Neural progenitor cell (in vitro differentiated cells): Measurements from ENCODE around the gene OTUD7B. TPM values are rescaled to one million over a fixed set of nuclear protein-coding genes. Genes with fewer than 3 reads are reported as not detected.
"Not testable (repeated sequence)": the region's sequence is repeated elsewhere in the genome, so short reads cannot be mapped to it uniquely, and the experiment has no call there.

Experiments
- DNase-seq: peaks from one replicate; pipeline ENCODE4 v3.0.0-alpha.2; 2016; ENCODE audit warnings: low spot score
- H2AFZ ChIP-seq: fragments of 200-600 bp; sonication (generic); replicated peaks from 2 replicates; pipeline ENCODE4 v1.6.1; 2016; ENCODE audit warnings: antibody characterized with exemption
- H3F3A ChIP-seq: fragments of 200-600 bp; sonication (generic); 2 replicates; pipeline ENCODE4 v1.6.1; 2016; ENCODE audit warnings: antibody characterized with exemption, low read depth
- H3K27ac ChIP-seq: fragments of 200-600 bp; sonication (generic); 2 replicates; pipeline ENCODE4 v1.5.1; 2016; ENCODE audit warnings: mild to moderate bottlenecking
- H3K27me3 ChIP-seq: fragments of 200-600 bp; sonication (generic); 2 replicates; pipeline ENCODE4 v1.6.1; 2016; ENCODE audit warnings: mild to moderate bottlenecking, moderate library complexity
- H3K36me3 ChIP-seq: fragments of 200-600 bp; sonication (generic); 2 replicates; pipeline ENCODE4 v1.5.1; 2016
- H3K4me1 ChIP-seq: fragments of 200-600 bp; sonication (generic); 2 replicates; pipeline ENCODE4 v1.6.1; 2016; ENCODE audit warnings: mixed run types
- H3K4me2 ChIP-seq: fragments of 200-600 bp; sonication (generic); 2 replicates; pipeline ENCODE4 v1.6.1; 2016
- H3K4me3 ChIP-seq: fragments of 200-600 bp; sonication (generic); 2 replicates; pipeline ENCODE4 v1.5.1; 2016
- H3K79me2 ChIP-seq: fragments of 200-600 bp; sonication (generic); 2 replicates; pipeline ENCODE4 v1.6.1; 2016; ENCODE audit warnings: low read depth
- H3K9ac ChIP-seq: fragments of 200-600 bp; sonication (generic); 2 replicates; pipeline ENCODE4 v1.6.1; 2016
- H3K9me3 ChIP-seq: fragments of 200-600 bp; sonication (generic); 2 replicates; pipeline ENCODE4 v1.5.1; 2016; ENCODE audit warnings: low read depth
- H4K20me1 ChIP-seq: fragments of 200-600 bp; sonication (generic); 2 replicates; pipeline ENCODE4 v1.6.1; 2016; ENCODE audit warnings: low read depth
- H3K27ac Mint-ChIP-seq: 3 replicates; pipeline ENCODE4 v1.8.0; 2021; ENCODE audit warnings: mixed read lengths
- H3K27me3 Mint-ChIP-seq: 2 replicates; pipeline ENCODE4 v1.8.0; 2022; ENCODE audit warnings: low read depth, mild to moderate bottlenecking, inconsistent platforms, moderate library complexity, mixed read lengths; ENCODE audit not compliant: insufficient read depth
- H3K36me3 Mint-ChIP-seq: 3 replicates; pipeline ENCODE4 v1.8.0; 2021; ENCODE audit warnings: mixed read lengths
- H3K4me1 Mint-ChIP-seq: 3 replicates; pipeline ENCODE4 v1.8.0; 2021; ENCODE audit warnings: mixed read lengths
- H3K4me3 Mint-ChIP-seq: 3 replicates; pipeline ENCODE4 v1.8.0; 2021; ENCODE audit warnings: mild to moderate bottlenecking, moderate library complexity, mixed read lengths
- H3K9me3 Mint-ChIP-seq: 3 replicates; pipeline ENCODE4 v1.8.0; 2020; ENCODE audit warnings: mixed read lengths
- CTCF ChIP-seq: fragments of 200-600 bp; sonication (generic); IDR thresholded peaks from 2 replicates; pipeline ENCODE4 v1.5.1; 2017; ENCODE audit warnings: antibody characterized with exemption, mild to moderate bottlenecking
- EZH2 ChIP-seq: fragments of 200-600 bp; sonication (generic); IDR thresholded peaks from 2 replicates; pipeline ENCODE4 v1.6.1; 2017; ENCODE audit warnings: antibody characterized with exemption, mild to moderate bottlenecking, moderate library complexity
- EZH2phosphoT487 ChIP-seq: fragments of 200-600 bp; sonication (generic); IDR thresholded peaks from 2 replicates; pipeline ENCODE4 v1.6.1; 2017; ENCODE audit warnings: antibody characterized with exemption
- total RNA-seq: library from RNA; depleted of rRNA; stranded (reverse); fragments of >200 nt; gene quantifications from 2 replicates; pipeline ENCODE4 v1.2.3, GENCODE V29; 2015; ENCODE audit warnings: low replicate concordance

Gene OTUD7B
- 10.7 and 15.5 TPM in 2 replicates for total RNA-seq

DNA sequence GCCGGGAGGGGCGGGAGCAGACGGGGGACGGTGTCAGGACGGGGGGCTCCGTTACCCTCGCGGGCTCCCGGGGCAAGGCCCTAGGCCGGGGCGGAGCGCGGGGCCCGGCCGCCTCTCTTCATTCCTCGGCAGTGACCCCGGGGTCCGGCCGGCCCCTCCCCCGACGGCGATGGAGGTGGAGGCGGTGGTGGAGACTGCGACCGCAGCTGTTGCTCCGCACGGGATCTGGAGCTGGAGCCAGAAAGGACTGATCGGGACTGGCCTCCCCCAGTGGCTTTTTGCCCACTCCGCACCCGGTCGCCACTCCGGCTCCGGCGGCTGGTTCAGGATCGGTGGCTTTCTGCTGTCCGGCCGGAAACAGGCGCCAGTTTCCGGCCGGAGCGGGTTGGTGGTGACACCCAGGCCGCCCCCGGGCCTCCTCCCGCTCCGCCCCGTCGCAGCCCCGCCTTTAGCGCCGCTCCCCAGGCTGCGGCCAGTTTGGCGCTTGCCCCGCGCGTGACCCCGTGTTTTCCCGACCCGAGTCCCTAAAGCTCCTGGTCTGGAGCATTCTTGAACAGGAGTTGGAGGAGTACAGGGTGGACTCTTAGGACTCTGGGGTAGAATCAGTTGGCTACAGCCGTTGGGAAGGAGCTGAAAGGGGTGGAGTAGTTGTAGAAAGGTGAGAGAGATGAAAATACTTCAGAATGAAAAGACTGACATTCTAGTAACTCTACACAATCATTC is at the start of gene OTUD7B:
Gene OTUD7B, minus strand, starts transcription at position 334 of the 723 bp plus-strand sequence. CDS start 33,216 bp downstream, outside the sequence.
- Histone ChIP-seq H3K4me1 (peaks cover 9% of the 10 kb centered on the region), H4K20me1 (peaks cover 37% of the 10 kb centered on the region), H3K27me3 (no peaks in the 10 kb centered on the region), H3K9me3 (no peaks in the 10 kb centered on the region), H3F3A (peaks cover 19% of the 10 kb centered on the region), H3K36me3 (no peaks in the 10 kb centered on the region), H3K9ac (peak within 1 kb of the TSS; percentile 88), H3K4me3 (peak within 1 kb of the TSS; percentile 89), H3K79me2 (peaks cover 45% of the 10 kb centered on the region), H3K27ac (peak within 1 kb of the TSS; percentile 96), H2AFZ (peak within 1 kb of the TSS; percentile 98), H3K4me2 (peak within 1 kb of the TSS; percentile 96)
- peak within 1 kb of the TSS; percentile 96 for H3K27ac Mint-ChIP-seq
- DNase-seq: peak; percentile 95
- peaks cover 4% of the 10 kb centered on the region for H3K27me3 Mint-ChIP-seq
- H3K36me3 Mint-ChIP-seq: no peaks in the 10 kb centered on the region
- peak within 1 kb of the TSS; percentile 94 for H3K4me3 Mint-ChIP-seq
- H3K9me3 Mint-ChIP-seq: no peaks in the 10 kb centered on the region
- TF ChIP-seq EZH2 (no peak), CTCF (peak; percentile 6), EZH2phosphoT487 (peak; percentile 15)
- peaks cover 23% of the 10 kb centered on the region for H3K4me1 Mint-ChIP-seq

- Histone ChIP-seq H3K27me3 (no peaks in the 10 kb centered on the region), H3K79me2 (peaks cover 6% of the 10 kb centered on the region), H3K4me2 (no peak overlapping the region), H3K4me1 (no peaks in the 10 kb centered on the region), H4K20me1 (no peaks in the 10 kb centered on the region), H3K36me3 (no peaks in the 10 kb centered on the region), H3K27ac (no peak overlapping the region), H3K4me3 (no peak overlapping the region), H3K9me3 (no peaks in the 10 kb centered on the region), H3K9ac (no peak overlapping the region), H3F3A (peaks cover 6% of the 10 kb centered on the region), H2AFZ (no peak overlapping the region)
- H3K27me3 Mint-ChIP-seq: no peaks in the 10 kb centered on the region
- TF ChIP-seq CTCF: no peak
- TF ChIP-seq EZH2phosphoT487: no peak
- no peak for TF ChIP-seq EZH2
- peaks cover 2% of the 10 kb centered on the region for H3K4me1 Mint-ChIP-seq
- H3K9me3 Mint-ChIP-seq: no peaks in the 10 kb centered on the region
- H3K27ac Mint-ChIP-seq: no peak overlapping the region
- DNase-seq: no peak
- H3K36me3 Mint-ChIP-seq: peaks cover 2% of the 10 kb centered on the region
- H3K4me3 Mint-ChIP-seq: no peak overlapping the region
These were observed 49.7 kb upstream of the OTUD7B start for GRCh38 chr1:150060260-150060659.

DNA sequence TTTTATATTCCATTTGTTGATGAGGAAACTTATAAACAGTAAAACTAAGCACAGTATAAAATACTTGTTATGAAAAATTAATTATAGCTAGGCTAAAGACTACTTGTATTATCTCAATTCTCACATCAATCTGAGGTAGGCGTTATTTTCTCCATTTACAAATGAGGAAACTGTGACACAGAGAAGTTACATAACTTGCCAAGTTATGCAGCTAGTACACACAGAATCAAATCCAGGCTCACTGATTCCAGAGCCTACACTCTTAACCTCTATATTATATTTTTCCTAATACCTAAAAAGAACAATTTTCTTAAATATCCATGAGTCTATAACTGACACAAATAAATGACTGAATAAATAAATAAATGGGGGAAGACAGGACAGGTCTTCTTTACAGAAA is 45.9 kb upstream of the OTUD7B start:
- H3K4me3 Mint-ChIP-seq: no peak overlapping the region

GRCh38 chr1:150055507-150055906 is 45.0 kb upstream of the OTUD7B start:
- not testable (repeated sequence) for H3K4me3 ChIP-seq, H3K27ac ChIP-seq, H3K36me3 ChIP-seq, H3K27me3 Mint-ChIP-seq, H3K27ac Mint-ChIP-seq, H3K9me3 ChIP-seq, H4K20me1 ChIP-seq, H3K4me1 Mint-ChIP-seq, H3K4me2 ChIP-seq, H3K79me2 ChIP-seq, H3K27me3 ChIP-seq, DNase-seq, H3K4me3 Mint-ChIP-seq, H2AFZ ChIP-seq, H3K9ac ChIP-seq, H3K4me1 ChIP-seq, H3K9me3 Mint-ChIP-seq, H3K36me3 Mint-ChIP-seq, H3F3A ChIP-seq

More for the DNA sequence above, 45.9 kb upstream of the OTUD7B start:
- Mint-ChIP-seq H3K9me3 (no peaks in the 10 kb centered on the region), H3K36me3 (no peaks in the 10 kb centered on the region), H3K27ac (no peak overlapping the region), H3K4me1 (no peaks in the 10 kb centered on the region), H3K27me3 (no peaks in the 10 kb centered on the region)
- no peaks in the 10 kb centered on the region for H3K36me3 ChIP-seq
- no peak overlapping the region for H2AFZ ChIP-seq
- peaks cover 6% of the 10 kb centered on the region for H3F3A ChIP-seq
- no peaks in the 10 kb centered on the region for H3K9me3 ChIP-seq
- no peak overlapping the region for H3K4me3 ChIP-seq
- H4K20me1 ChIP-seq: no peaks in the 10 kb centered on the region
- H3K27ac ChIP-seq: no peak overlapping the region
- no peaks in the 10 kb centered on the region for H3K4me1 ChIP-seq
- TF ChIP-seq CTCF (no peak), EZH2 (no peak), EZH2phosphoT487 (no peak)
- no peaks in the 10 kb centered on the region for H3K27me3 ChIP-seq
- no peak for DNase-seq
- H3K9ac ChIP-seq: no peak overlapping the region
- no peak overlapping the region for H3K4me2 ChIP-seq
- no peaks in the 10 kb centered on the region for H3K79me2 ChIP-seq
